Keratinocyte (primary cell): ENCODE results near the gene ITGA7. TPM values are rescaled to one million over a fixed set of nuclear protein-coding genes. Genes with fewer than 3 reads are reported as not detected.

ENCODE experiments used
- DNase-seq: peaks from one replicate; pipeline ENCODE4 v3.0.0-alpha.2; 2011; ENCODE audit warnings: low read depth, missing footprints, low spot score
- FAIRE-seq: peaks from 2 replicates; lab custom pipeline; 2011; peaks lifted over from hg19 to GRCh38; lab: Jason Lieb, UNC
- H2AFZ ChIP-seq: 2 replicates; pipeline ENCODE4 v1.6.0; 2012; ENCODE audit warnings: low read length, control low read depth, inconsistent platforms; ENCODE audit not compliant: control insufficient read depth
- H3K27ac ChIP-seq: 2 replicates; pipeline ENCODE4 v1.5.1; 2011; ENCODE audit warnings: low read length; ENCODE audit not compliant: control insufficient read depth, insufficient read depth
- H3K27me3 ChIP-seq: 3 replicates; pipeline ENCODE4 v1.6.0; 2011; ENCODE audit warnings: low read length; ENCODE audit not compliant: control insufficient read depth, insufficient read depth; ENCODE audit errors: extremely low read depth
- H3K36me3 ChIP-seq, 2 experiments: 2 replicates in 1 of 2; 3 replicates in 1 of 2; pipeline ENCODE4 v1.5.1; 2011; ENCODE audit warnings: low read length in 2 of 2, mild to moderate bottlenecking in 1 of 2; ENCODE audit not compliant: control insufficient read depth in 2 of 2, insufficient read depth in 2 of 2; ENCODE audit errors: extremely low read depth in 1 of 2
- H3K4me1 ChIP-seq: 3 replicates; pipeline ENCODE4 v1.5.1; 2011; ENCODE audit warnings: low read length; ENCODE audit not compliant: control insufficient read depth, insufficient read depth; ENCODE audit errors: extremely low read depth
- H3K4me2 ChIP-seq: 3 replicates; pipeline ENCODE4 v1.6.0; 2011; ENCODE audit warnings: low read depth, low read length; ENCODE audit not compliant: control insufficient read depth, insufficient read depth; ENCODE audit errors: extremely low read depth
- H3K4me3 ChIP-seq, 3 experiments: fragments of 200-600 bp in 1 of 3; sonication (generic) in 1 of 3; 2 replicates in 2 of 3; 3 replicates in 1 of 3; pipeline ENCODE4 v1.5.1; 2011 to 2016; ENCODE audit warnings: low read length in 3 of 3, mild to moderate bottlenecking in 3 of 3, control low read depth in 2 of 3, inconsistent platforms in 1 of 3, low read depth in 1 of 3, mixed read lengths in 1 of 3, mixed run types in 1 of 3, moderate library complexity in 1 of 3; ENCODE audit not compliant: control insufficient read depth in 2 of 3, insufficient read depth in 2 of 3; ENCODE audit errors: extremely low read depth in 1 of 3
- H3K79me2 ChIP-seq: 2 replicates; pipeline ENCODE4 v1.6.0; 2012; ENCODE audit warnings: low read length; ENCODE audit not compliant: control insufficient read depth, insufficient read depth
- H3K9ac ChIP-seq: 3 replicates; pipeline ENCODE4 v1.6.0; 2011; ENCODE audit warnings: low read length; ENCODE audit not compliant: control insufficient read depth, insufficient read depth; ENCODE audit errors: extremely low read depth
- H3K9me1 ChIP-seq: 3 replicates; pipeline ENCODE4 v1.6.0; 2011; ENCODE audit warnings: low read length; ENCODE audit not compliant: control insufficient read depth, insufficient read depth; ENCODE audit errors: extremely low read depth
- H3K9me3 ChIP-seq: 2 replicates; pipeline ENCODE4 v1.5.1; 2012; ENCODE audit warnings: low read depth, low read length; ENCODE audit not compliant: control insufficient read depth
- H4K20me1 ChIP-seq: 3 replicates; pipeline ENCODE4 v1.6.0; 2011; ENCODE audit warnings: low read length; ENCODE audit not compliant: control insufficient read depth, insufficient read depth; ENCODE audit errors: extremely low read depth
- EZH2 ChIP-seq: IDR thresholded peaks from one replicate; pipeline ENCODE4 v1.6.1; 2012; ENCODE audit warnings: inconsistent platforms, mild to moderate bottlenecking, low read length, moderate library complexity
- dilution Hi-C: fragments of 300-500 bp; cut with MboI; formaldehyde crosslinking; loops from one replicate; pipeline ENCODE4 v1.7.0; 2020; ENCODE audit warnings: low sequenced_read_pairs; ENCODE audit not compliant: extremely low pct_ligation_motif_present
- polyA plus RNA-seq, 5 experiments: library from polyadenylated mRNA; depleted of rRNA in 3 of 5; stranded (reverse) in 3 of 5; stranded (forward) in 1 of 5; unstranded in 1 of 5; fragments of >200 nt; gene quantifications; 1 replicate in 1 of 5; 2 replicates in 3 of 5; 3 replicates in 1 of 5; pipeline versions ENCODE4 v1.2.1 to v1.2.3, GENCODE V29; 2011 to 2012; ENCODE audit warnings: missing spikeins in 2 of 5, low read depth in 1 of 5, low replicate concordance in 1 of 5
- TF ChIP-seq, protein P1 (sequence below), 3 experiments: IDR thresholded peaks in 1 of 3; conservative IDR thresholded peaks in 1 of 3; optimal IDR thresholded peaks in 1 of 3; 2 replicates in 2 of 3; 3 replicates in 1 of 3; pipeline versions ENCODE3 to v1.5.1; 2011; ENCODE audit warnings: low read length in 3 of 3, mild to moderate bottlenecking in 3 of 3, moderate library complexity in 2 of 3, control low read depth in 1 of 3, inconsistent platforms in 1 of 3; ENCODE audit not compliant: insufficient read depth in 2 of 3; ENCODE audit errors: extremely low read depth in 1 of 3

ITGA7 gene
- polyA plus RNA-seq, 1 donor (not counting 4 experiments of a cell fraction or from before 2014, with no cell fraction given): 0.04 TPM

DNA sequence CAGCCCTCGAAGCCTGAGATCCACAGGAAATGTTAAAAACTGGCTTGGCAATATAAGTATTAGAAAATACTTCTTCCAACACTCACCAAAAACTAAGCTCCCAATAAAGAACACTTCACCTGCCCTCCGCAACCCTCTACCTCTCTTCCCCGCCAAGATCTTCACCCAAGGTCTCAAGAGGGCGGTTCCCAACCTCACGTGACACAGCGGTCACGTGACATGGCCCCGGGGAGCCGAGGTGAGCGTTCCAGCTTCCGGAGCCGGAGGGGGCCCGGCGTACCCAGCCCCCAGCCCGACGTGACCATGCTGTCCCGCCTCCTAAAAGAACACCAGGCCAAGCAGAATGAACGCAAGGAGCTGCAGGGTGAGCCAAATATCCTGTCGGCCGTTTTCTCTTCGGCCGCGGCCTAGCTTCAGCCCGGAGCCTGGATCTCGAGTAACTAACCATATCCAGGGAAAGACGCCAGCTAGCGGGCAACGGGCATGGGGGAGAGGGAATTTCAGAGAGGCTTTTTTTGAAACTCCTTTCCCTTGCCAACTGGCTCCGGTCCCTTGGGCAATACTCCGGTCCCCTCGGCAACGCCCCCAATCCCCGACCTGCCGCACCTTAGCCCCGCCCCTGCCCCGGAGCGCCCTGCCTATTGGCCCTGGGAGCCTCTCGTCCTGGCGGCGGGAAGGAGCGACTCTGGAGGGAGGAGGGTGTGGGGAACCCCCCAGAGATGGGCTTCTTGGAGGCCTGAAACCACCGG, 8.3 kb upstream of the ITGA7 start, which contains the start of gene BLOC1S1:
BLOC1S1 (plus strand) TSS at position 214 of the 749 bp plus-strand sequence; CDS start at position 220, 6 bp downstream.
- H3K4me2 ChIP-seq: peak within 1 kb of the TSS; percentile 71
- H3K9me3 ChIP-seq: no peaks in the 10 kb centered on the region
- H3K9me1 ChIP-seq: no peaks in the 10 kb centered on the region
- dilution Hi-C loops: no loop called here
- H2AFZ ChIP-seq: peak within 1 kb of the TSS; percentile 95
- H3K9ac ChIP-seq: peak within 1 kb of the TSS; percentile 87
- peaks cover 8% of the 10 kb centered on the region for H3K27me3 ChIP-seq
- H3K36me3 ChIP-seq: no peaks in the 10 kb centered on the region
- peaks cover 36% of the 10 kb centered on the region for H3K4me1 ChIP-seq
- DNase-seq: peak; percentile 73
- FAIRE-seq: no peak
- peak within 1 kb of the TSS; percentile 87 for H3K27ac ChIP-seq
- TF ChIP-seq, protein P1, sequence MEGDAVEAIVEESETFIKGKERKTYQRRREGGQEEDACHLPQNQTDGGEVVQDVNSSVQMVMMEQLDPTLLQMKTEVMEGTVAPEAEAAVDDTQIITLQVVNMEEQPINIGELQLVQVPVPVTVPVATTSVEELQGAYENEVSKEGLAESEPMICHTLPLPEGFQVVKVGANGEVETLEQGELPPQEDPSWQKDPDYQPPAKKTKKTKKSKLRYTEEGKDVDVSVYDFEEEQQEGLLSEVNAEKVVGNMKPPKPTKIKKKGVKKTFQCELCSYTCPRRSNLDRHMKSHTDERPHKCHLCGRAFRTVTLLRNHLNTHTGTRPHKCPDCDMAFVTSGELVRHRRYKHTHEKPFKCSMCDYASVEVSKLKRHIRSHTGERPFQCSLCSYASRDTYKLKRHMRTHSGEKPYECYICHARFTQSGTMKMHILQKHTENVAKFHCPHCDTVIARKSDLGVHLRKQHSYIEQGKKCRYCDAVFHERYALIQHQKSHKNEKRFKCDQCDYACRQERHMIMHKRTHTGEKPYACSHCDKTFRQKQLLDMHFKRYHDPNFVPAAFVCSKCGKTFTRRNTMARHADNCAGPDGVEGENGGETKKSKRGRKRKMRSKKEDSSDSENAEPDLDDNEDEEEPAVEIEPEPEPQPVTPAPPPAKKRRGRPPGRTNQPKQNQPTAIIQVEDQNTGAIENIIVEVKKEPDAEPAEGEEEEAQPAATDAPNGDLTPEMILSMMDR (optimal IDR thresholded peaks at IDR 0.05 in 1 of 3, IDR thresholded peaks at IDR 0.05 in 1 of 3, conservative IDR thresholded peaks at IDR 0.05 in 1 of 3; ENCODE audit: extremely low read depth in 1 of 3, insufficient read depth in 2 of 3, low read length in 3 of 3): no peak
- TF ChIP-seq EZH2: no peak
- H3K4me3 ChIP-seq: peak within 1 kb of the TSS; percentile 45 to 76 (median 72)
- H4K20me1 ChIP-seq: no peaks in the 10 kb centered on the region
- H3K79me2 ChIP-seq: no peaks in the 10 kb centered on the region

DNA sequence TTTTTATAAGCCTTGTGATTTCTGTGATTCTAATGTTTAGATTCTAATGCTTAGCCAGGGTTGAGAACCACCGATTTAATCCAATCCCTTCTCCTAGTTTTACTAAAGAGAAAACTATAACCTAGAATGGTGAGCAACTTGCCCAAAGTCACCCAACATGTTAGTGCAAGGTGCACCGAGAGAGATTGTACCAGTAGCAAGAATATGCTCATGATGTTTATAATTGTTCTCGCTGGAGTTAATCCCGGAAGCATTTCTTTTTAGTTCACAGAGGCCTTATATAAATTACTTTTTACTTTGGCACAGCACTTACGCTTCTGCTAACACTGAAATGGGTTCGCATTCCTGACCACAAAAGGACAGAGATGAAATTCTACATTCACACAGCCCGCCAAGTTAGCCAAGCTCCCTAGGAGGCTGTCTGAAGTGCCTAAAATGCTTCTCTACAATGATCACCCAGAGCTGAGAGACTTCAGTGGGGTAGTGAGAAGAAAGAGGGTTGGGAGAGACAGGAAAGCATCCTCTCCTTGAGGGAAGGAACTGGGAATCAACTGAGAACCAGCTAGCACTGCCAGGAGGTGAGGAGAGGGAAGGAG, 7.6 kb upstream of the ITGA7 start:
- Histone ChIP-seq H3K27ac (peak overlapping the region; percentile 87), H3K4me1 (peaks cover 28% of the 10 kb centered on the region), H3K9me3 (no peaks in the 10 kb centered on the region), H4K20me1 (no peaks in the 10 kb centered on the region), H3K79me2 (no peaks in the 10 kb centered on the region), H3K27me3 (peaks cover 11% of the 10 kb centered on the region), H3K36me3 (no peaks in the 10 kb centered on the region), H3K4me2 (peak overlapping the region; percentile 71), H3K9ac (no peak overlapping the region), H3K9me1 (no peaks in the 10 kb centered on the region), H3K4me3 (peak overlapping the region in 2 of 3 experiments; percentile 45 to 72), H2AFZ (peak overlapping the region; percentile 95)
- TF ChIP-seq, protein P1 (optimal IDR thresholded peaks at IDR 0.05 in 1 of 3, IDR thresholded peaks at IDR 0.05 in 1 of 3, conservative IDR thresholded peaks at IDR 0.05 in 1 of 3; ENCODE audit: extremely low read depth in 1 of 3, insufficient read depth in 2 of 3, low read length in 3 of 3): no peak
- no peak for TF ChIP-seq EZH2
- DNase-seq (no peak), FAIRE-seq (no peak)
- dilution Hi-C loops: no loop called here
